OCI-LY7 (cell line): ENCODE data around the gene SARDH. TPM values are rescaled to one million over a fixed set of nuclear protein-coding genes. Genes with fewer than 3 reads are reported as not detected.

Experiments
- BruUV-seq: library from RNA; stranded (reverse); fragments of 400-500 nt; replicated peaks from 2 replicates; lab custom pipeline; 2021; lab: Mats Ljungman, UMichigan
- CTCF ChIA-PET: fragments of 300-600 bp; sonication (Branson Sonifier 250); formaldehyde crosslinking; loops from one replicate; lab custom pipeline; 2022; ENCODE audit warnings: antibody characterized with exemption; ENCODE audit not compliant: unreplicated experiment; lab: Charles Lee
- POLR2A ChIA-PET: fragments of 300-600 bp; sonication (Branson Sonifier 250); formaldehyde crosslinking; loops from one replicate; lab custom pipeline; 2022; ENCODE audit warnings: antibody characterized with exemption; lab: Charles Lee
- DNase-seq: peaks from one replicate; pipeline ENCODE4 v3.0.0-alpha.2; 2015; ENCODE audit warnings: low spot score
- H2AFZ ChIP-seq: fragments of 200-600 bp; sonication (generic), shearing (Covaris generic); 2 replicates; pipeline ENCODE4 v1.6.1; 2014; ENCODE audit warnings: mild to moderate bottlenecking, antibody characterized with exemption, low read length, moderate library complexity
- H3K27ac ChIP-seq: fragments of 200-600 bp; sonication (generic); 2 replicates; pipeline ENCODE4 v1.5.1; 2014; ENCODE audit warnings: mixed run types, low read depth, mild to moderate bottlenecking, moderate library complexity, low read length, inconsistent platforms; ENCODE audit not compliant: poor library complexity, severe bottlenecking
- H3K36me3 ChIP-seq: fragments of 200-600 bp; sonication (generic); 2 replicates; pipeline ENCODE4 v1.6.1; 2014; ENCODE audit warnings: mild to moderate bottlenecking, antibody characterized with exemption, low read length, moderate library complexity, mixed read lengths; ENCODE audit not compliant: insufficient read depth
- H3K4me1 ChIP-seq: fragments of 200-600 bp; sonication (generic); 2 replicates; pipeline ENCODE4 v1.5.1; 2014; ENCODE audit warnings: mild to moderate bottlenecking, low read length; ENCODE audit not compliant: insufficient read depth, poor library complexity, severe bottlenecking
- H3K4me2 ChIP-seq: fragments of 200-600 bp; sonication (generic); 2 replicates; pipeline ENCODE4 v1.6.1; 2014; ENCODE audit warnings: mild to moderate bottlenecking, low read length
- H3K4me3 ChIP-seq: fragments of 200-600 bp; sonication (generic); 2 replicates; pipeline ENCODE4 v1.5.1; 2014; ENCODE audit warnings: mild to moderate bottlenecking, low read depth, low read length; ENCODE audit not compliant: poor library complexity, severe bottlenecking
- H3K79me2 ChIP-seq: fragments of 200-600 bp; sonication (generic); 2 replicates; pipeline ENCODE4 v1.6.1; 2016; ENCODE audit warnings: low read depth, mild to moderate bottlenecking, low read length, moderate library complexity, mixed read lengths; ENCODE audit not compliant: insufficient read depth
- H3K9me2 ChIP-seq: fragments of 200-600 bp; sonication (generic); 2 replicates; pipeline ENCODE4 v1.6.1; 2016; ENCODE audit warnings: mild to moderate bottlenecking, low read length, mixed read lengths; ENCODE audit not compliant: insufficient read depth
- H3K9me3 ChIP-seq: fragments of 200-600 bp; sonication (generic); 2 replicates; pipeline ENCODE4 v1.6.1; 2014; ENCODE audit warnings: mild to moderate bottlenecking, mixed run types, low read length, mixed read lengths
- H4K20me1 ChIP-seq: fragments of 200-600 bp; sonication (generic); 2 replicates; pipeline ENCODE4 v1.6.1; 2014; ENCODE audit warnings: mild to moderate bottlenecking, antibody characterized with exemption, low read length, moderate library complexity, mixed read lengths; ENCODE audit not compliant: insufficient read depth
- CTCF ChIP-seq: fragments of 200-600 bp; sonication (generic); conservative IDR thresholded peaks from 2 replicates; pipeline ENCODE4 v1.5.1; 2014; ENCODE audit warnings: mild to moderate bottlenecking, antibody characterized with exemption, low read length, moderate library complexity, mixed read lengths
- EZH2phosphoT487 ChIP-seq: fragments of 200-600 bp; sonication (generic); IDR thresholded peaks from 2 replicates; pipeline ENCODE4 v1.6.1; 2018; ENCODE audit warnings: low read depth, borderline replicate concordance, mild to moderate bottlenecking, mixed run types, antibody characterized with exemption, low read length, moderate library complexity, mixed read lengths
- intact Hi-C: fragments of 100-400 bp; cut with micrococcal nuclease; formaldehyde crosslinking; loops from one replicate; pipeline ENCODE4 v1.10.0; 2022; ENCODE audit not compliant: unreplicated experiment
- total RNA-seq, 2 experiments: library from RNA; depleted of rRNA in 1 of 2; stranded (reverse); fragments of >200 nt in 1 of 2; shearing (Covaris generic) in 1 of 2; gene quantifications; 2 replicates each; pipeline ENCODE4 v1.2.3, GENCODE V29; 2014 to 2022

SARDH gene
- total RNA-seq, 2 experiments from 2014 or later: 42.8 to 60.8 TPM

GRCh38 chr9:133775291-133775690, 37.1 kb upstream of the SARDH start:
- no peak overlapping the region for H3K27ac ChIP-seq
- no peaks in the 10 kb centered on the region for H3K79me2 ChIP-seq
- H4K20me1 ChIP-seq: no peaks in the 10 kb centered on the region
- POLR2A ChIA-PET: no interaction called here
- H3K36me3 ChIP-seq: peaks cover 25% of the 10 kb centered on the region
- no peak for DNase-seq
- H3K9me3 ChIP-seq: peaks cover 14% of the 10 kb centered on the region; the same call in 1 of the 2 replicates
- H2AFZ ChIP-seq: no peak overlapping the region
- no peaks in the 10 kb centered on the region for H3K4me1 ChIP-seq
- H3K9me2 ChIP-seq: no peaks in the 10 kb centered on the region
- no peak overlapping the region for H3K4me2 ChIP-seq
- CTCF ChIA-PET: no interaction called here
- no TSS peak for BruUV-seq
- TF ChIP-seq EZH2phosphoT487: no peak
- no peak for TF ChIP-seq CTCF
- intact Hi-C loops: no loop called here
- H3K4me3 ChIP-seq: no peak overlapping the region

- Histone ChIP-seq H3K4me2 (no peak overlapping the region), H3K27ac (no peak overlapping the region), H3K36me3 (peaks cover 25% of the 10 kb centered on the region), H3K79me2 (no peaks in the 10 kb centered on the region), H4K20me1 (no peaks in the 10 kb centered on the region), H3K9me3 (peaks cover 14% of the 10 kb centered on the region; the same call in 1 of the 2 replicates), H2AFZ (no peak overlapping the region), H3K4me1 (no peaks in the 10 kb centered on the region), H3K4me3 (no peak overlapping the region), H3K9me2 (no peaks in the 10 kb centered on the region)
- POLR2A ChIA-PET: no interaction called here
- TF ChIP-seq CTCF: no peak
- TF ChIP-seq EZH2phosphoT487: no peak
- no TSS peak for BruUV-seq
- DNase-seq: no peak
- CTCF ChIA-PET: interaction anchor here (0.6 kb wide), 1 partner anchor 32 kb away, joined by 3 read pairs; no protein-coding TSS in a partner anchor
- intact Hi-C loops: no loop called here
Observed at GRCh38 chr9:133774799-133775198, 36.6 kb upstream of the SARDH start.

- Histone ChIP-seq H4K20me1 (no peaks in the 10 kb centered on the region), H3K4me3 (no peak overlapping the region), H3K36me3 (peaks cover 25% of the 10 kb centered on the region), H3K4me1 (no peaks in the 10 kb centered on the region), H3K4me2 (no peak overlapping the region), H3K27ac (no peak overlapping the region), H3K9me2 (no peaks in the 10 kb centered on the region), H3K9me3 (peaks cover 14% of the 10 kb centered on the region; the same call in 1 of the 2 replicates), H2AFZ (no peak overlapping the region), H3K79me2 (no peaks in the 10 kb centered on the region)
- intact Hi-C loops: no loop called here
- DNase-seq: no peak
- TF ChIP-seq CTCF (no peak), EZH2phosphoT487 (no peak)
- no TSS peak for BruUV-seq
- ChIA-PET POLR2A (interaction anchor here (0.6 to 0.7 kb wide), 3 partner anchors 19 to 1619 kb away, joined by 3 read pairs; no protein-coding TSS in a partner anchor), CTCF (interaction anchor here (0.6 kb wide), 1 partner anchor 31 kb away, joined by 3 read pairs; no protein-coding TSS in a partner anchor)
Observed at GRCh38 chr9:133773889-133774655, 35.9 kb upstream of the SARDH start.
